GM18858 (cell line): ENCODE results near the gene MAB21L4.

Source experiments
- ATAC-seq: cut with Tn5 transposase; IDR thresholded peaks from one replicate; pipeline ENCODE4 v1.9.1; 2021; ENCODE audit not compliant: unreplicated experiment

The MAB21L4 gene

GRCh38 chr2:240913810-240914644, 18.1 kb upstream of the MAB21L4 start:
- ATAC-seq: no peak

GRCh38 chr2:240912878-240913809, 17.2 kb upstream of the MAB21L4 start:
- no peak for ATAC-seq

- no peak for ATAC-seq
These were observed 15.8 kb upstream of the MAB21L4 start for GRCh38 chr2:240911641-240912265.

GRCh38 chr2:240909216-240909974, 13.4 kb upstream of the MAB21L4 start:
- ATAC-seq: no peak

GRCh38 chr2:240906911-240907590, 11.1 kb upstream of the MAB21L4 start:
- no peak for ATAC-seq

GRCh38 chr2:240906141-240906910, 10.4 kb upstream of the MAB21L4 start, which contains the start of gene CROCC2:
Gene CROCC2 (plus strand): TSS chr2:240906336. CDS start chr2:240906514, 178 bp downstream.
- no peak for ATAC-seq

GRCh38 chr2:240905176-240905781, 9.3 kb upstream of the MAB21L4 start:
- no peak for ATAC-seq

- ATAC-seq: no peak
These were observed 8.5 kb upstream of the MAB21L4 start for GRCh38 chr2:240904216-240905175.

- ATAC-seq: no peak
These were observed 7.5 kb upstream of the MAB21L4 start for GRCh38 chr2:240903191-240904060.

- ATAC-seq: no peak
These were observed 6.7 kb upstream of the MAB21L4 start for GRCh38 chr2:240902615-240903041.

GRCh38 chr2:240901986-240902614, 6.1 kb upstream of the MAB21L4 start:
- no peak for ATAC-seq

- ATAC-seq: no peak
These were observed 4.3 kb upstream of the MAB21L4 start for GRCh38 chr2:240900141-240900860.

GRCh38 chr2:240899468-240899865, 3.5 kb upstream of the MAB21L4 start:
- ATAC-seq: no peak

- ATAC-seq: no peak
These were observed 2.9 kb upstream of the MAB21L4 start for GRCh38 chr2:240898731-240899467.
